DMS53 treated with DMSO at 0.1 percent for 48 hours (cell line): ENCODE results near the gene ARF3.
"Not testable (repeated sequence)": the region's sequence is repeated elsewhere in the genome, so short reads cannot be mapped to it uniquely, and the experiment has no call there.

Experiments
- DNase-seq: peaks from one replicate; lab custom pipeline; 2025; ENCODE audit not compliant: unreplicated experiment; lab: John Stamatoyannopoulos, UW

The ARF3 gene

GRCh38 chr12:48932878-48933277 is 24.4 kb downstream of the ARF3 start:
- DNase-seq = no peak

DNA sequence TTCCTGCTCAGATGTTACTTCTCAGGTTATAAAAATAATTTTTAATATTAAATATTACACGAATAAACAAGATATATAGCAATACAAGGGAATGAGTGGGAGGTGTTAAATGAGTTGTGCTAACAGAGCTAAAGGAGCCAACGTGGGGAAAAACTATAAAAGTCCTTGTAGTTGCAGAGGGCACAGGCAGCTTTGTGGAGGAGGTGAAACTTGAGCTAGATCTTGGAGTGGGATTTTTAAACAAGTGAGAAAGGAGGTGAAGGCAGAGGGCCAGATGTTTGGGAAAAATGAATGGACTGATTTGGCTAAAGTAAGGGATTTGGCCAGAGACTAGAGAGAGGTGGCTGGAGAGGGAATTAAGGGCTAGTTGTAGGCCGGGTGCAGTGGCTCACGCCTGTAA is 26.8 kb downstream of the ARF3 start:
- no peak for DNase-seq

DNA sequence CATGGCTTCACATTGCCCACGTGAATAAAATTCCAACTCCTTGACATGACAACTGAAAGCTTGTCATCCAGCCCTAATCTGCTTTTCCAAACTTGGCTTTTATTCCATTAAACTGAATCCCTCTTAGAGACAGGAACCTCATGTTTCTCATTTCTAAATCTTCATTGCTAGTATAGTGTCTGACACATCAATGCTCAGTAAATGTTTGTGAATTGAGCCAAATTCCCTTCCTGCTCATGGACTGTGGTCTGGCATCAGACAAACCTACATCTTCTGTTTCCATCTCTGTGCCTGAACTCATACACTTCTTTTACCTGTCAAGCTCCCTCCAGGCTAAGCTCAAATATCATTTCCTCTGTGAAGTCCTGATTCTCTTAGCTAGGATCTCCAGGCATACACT is 27.7 kb downstream of the ARF3 start:
- DNase-seq = no peak

- DNase-seq = no peak
These were observed 30.0 kb downstream of the ARF3 start for GRCh38 chr12:48927261-48927660.

- peak; percentile 13 for DNase-seq
These were observed 31.8 kb downstream of the ARF3 start, which contains the start of gene FKBP11 for GRCh38 chr12:48925304-48926011. TSS of gene FKBP11 (minus strand) at chr12:48925492. CDS start at chr12:48925428, 64 bp downstream.

- DNase-seq = peak; percentile 22
These were observed 32.5 kb downstream of the ARF3 start for GRCh38 chr12:48924617-48925303.

- no peak for DNase-seq
These were observed 34.2 kb downstream of the ARF3 start for GRCh38 chr12:48923117-48923516.

DNA sequence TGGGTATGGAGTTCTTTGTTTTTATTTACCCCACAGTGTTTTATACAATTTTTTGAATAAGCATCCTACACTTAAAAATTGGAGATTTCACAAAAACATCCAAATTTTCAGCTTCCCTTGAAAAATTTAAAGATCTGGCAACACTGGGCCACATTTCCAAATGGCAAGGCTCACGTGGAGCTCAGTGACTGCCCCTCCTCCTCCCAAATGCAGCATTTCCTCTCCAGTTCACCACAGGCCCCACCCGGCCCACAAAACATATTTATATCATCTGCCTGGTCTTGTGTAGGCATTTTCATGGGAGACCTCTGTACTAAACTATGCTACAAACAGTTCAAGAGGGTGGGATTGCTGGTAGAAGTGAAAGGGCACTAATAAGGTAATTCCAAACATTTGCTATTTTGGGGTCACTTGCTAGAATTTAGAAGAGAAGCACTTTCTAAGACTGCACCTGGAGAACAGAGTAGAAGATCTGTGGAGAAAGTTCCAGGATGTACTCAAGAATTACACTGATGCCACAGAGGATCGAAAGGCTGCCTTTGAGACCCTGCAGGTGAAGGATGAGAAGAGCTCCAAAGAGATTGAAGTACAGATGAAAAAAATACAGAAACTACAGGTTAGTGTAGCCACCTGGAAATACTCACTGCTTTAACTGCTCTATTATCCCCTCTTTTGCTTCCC is 39.3 kb downstream of the ARF3 start:
- DNase-seq = no peak

- no peak for DNase-seq
These were observed 47.1 kb downstream of the ARF3 start for GRCh38 chr12:48910196-48910595.

DNA sequence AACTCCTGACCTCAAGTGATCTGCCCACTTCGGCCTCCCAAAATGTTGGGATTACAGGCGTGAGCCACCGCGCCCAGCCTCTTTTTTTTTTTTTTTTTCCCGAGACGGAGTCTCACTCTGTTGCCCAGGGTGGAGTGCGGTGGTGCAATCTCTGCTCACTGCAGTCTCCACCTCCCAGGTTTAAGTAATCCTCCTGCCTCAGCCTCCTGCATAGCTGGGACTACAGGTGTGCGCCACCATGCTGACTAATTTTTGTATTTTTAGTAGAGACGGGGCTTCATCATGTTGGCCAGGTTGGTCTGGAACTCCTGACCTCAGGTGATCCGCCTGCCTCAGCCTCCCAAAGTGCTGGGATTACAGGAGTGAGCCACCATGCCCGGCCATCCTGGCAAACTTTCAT is 47.6 kb downstream of the ARF3 start:
- DNase-seq = not testable (repeated sequence)

- no peak for DNase-seq
These were observed 50.0 kb downstream of the ARF3 start for GRCh38 chr12:48907245-48907644.

DNA sequence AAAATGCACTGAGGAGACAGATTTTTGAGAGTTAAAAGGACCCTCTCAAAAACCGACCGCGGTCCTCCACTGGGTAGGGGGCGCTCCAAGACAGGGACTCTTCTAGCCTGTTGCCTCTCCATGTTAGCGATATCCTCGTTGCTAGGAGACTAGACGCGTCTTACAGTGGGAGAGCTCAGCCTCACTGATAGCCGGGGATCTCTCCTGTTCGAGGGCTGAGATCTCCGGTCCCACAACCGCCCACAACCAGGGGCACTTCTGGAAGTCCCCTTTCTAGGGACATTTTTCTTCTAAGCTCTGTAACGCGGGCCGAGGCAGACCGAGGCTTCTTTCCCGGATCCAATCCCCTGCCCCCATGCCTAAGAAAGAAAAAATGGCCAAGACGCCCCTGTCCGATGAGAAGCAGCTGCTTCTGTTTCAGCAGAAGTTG is 53.3 kb downstream of the ARF3 start:
- peak; percentile 84 for DNase-seq

GRCh38 chr12:48903363-48903981 is 53.8 kb downstream of the ARF3 start:
- DNase-seq = no peak

- no peak for DNase-seq
These were observed 56.0 kb downstream of the ARF3 start for GRCh38 chr12:48901278-48901677.

GRCh38 chr12:48899651-48900050 is 57.6 kb downstream of the ARF3 start:
- DNase-seq = no peak

DNA sequence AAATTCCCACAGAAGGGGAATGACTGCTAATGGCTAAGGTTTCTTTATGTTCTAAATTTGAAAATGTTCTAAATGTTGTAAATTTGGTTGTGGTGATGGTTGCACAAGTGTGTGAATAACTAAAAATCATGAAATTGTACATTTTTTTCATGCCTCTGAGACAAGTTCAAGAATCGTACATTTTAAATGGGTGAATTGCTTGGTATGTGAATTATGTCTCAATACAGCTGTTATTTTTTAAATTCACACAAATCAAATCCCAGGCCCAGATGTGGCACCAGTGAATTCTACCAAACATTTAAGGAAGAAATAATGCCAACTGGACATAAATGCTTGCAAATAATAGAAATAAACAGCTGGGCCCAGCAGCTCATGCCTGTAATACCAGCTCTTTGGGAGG is 63.0 kb downstream of the ARF3 start:
- DNase-seq = no peak

DNA sequence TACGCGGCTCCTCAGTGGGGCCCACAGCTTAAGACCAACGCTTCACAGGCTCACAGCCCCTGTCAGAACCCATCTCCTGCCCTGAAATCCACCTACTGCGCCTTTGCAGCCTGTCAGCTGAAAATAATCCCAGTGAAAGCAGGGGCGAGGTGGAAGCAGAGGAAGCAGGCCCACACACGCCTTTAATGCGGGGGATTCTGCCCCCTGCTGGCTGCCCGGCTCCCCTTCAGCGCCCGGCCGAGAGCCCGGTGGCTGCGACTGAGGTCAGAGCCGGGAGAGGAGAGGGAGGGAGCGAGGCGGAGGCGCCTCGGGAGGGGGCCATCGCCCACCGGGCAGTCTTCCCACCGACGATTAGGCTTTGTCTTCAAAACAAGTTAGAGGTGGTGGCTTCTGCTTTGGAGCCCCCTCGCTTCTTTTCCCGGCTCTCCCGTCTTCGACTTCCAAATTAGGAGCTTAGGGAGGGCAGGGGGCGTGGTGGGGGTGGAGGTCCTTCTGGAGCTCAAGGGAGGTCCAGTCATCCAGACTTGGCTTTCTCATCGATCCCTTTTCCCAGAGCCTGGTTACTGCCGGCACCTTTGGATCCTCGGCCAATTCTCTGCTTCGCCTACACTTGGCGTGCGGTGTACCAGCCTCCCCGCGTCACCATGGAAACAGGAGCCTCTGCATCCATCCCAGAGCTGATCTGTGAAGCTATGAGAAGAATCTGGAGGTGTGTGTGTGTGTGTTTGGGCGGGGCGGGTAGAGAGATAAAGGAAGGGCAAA is 66.4 kb downstream of the ARF3 start:
- DNase-seq = peak; percentile 71

GRCh38 chr12:48889679-48890078 is 67.6 kb downstream of the ARF3 start:
- DNase-seq = no peak
